K562 (cell line): ENCODE data around the gene MBNL2. TPM values are rescaled to one million over a fixed set of nuclear protein-coding genes. Genes with fewer than 3 reads are reported as not detected.

Experiments
- BRCA1 ChIP-seq, 2 experiments: fragments of 450-650 bp in 1 of 2; sonication (generic) in 1 of 2; formaldehyde crosslinking in 1 of 2; IDR thresholded peaks; 2 replicates each; pipeline versions ENCODE4 v1.5.0 to v1.6.1; 2017 to 2020; ENCODE audit warnings: mild to moderate bottlenecking in 1 of 2, missing genetic modification reagents in 1 of 2
- RREB1 ChIP-seq: fragments of 250-450 bp; sonication (Bioruptor Pico); IDR thresholded peaks from 2 replicates; pipeline ENCODE4 v1.4.0; 2020
- TRIM25 ChIP-seq: fragments of 450-650 bp; IDR thresholded peaks from 2 replicates; pipeline ENCODE4 v1.7.0; 2016; ENCODE audit warnings: borderline replicate concordance
- ZBTB1 ChIP-seq: sonication (generic); formaldehyde crosslinking; IDR thresholded peaks from 2 replicates; pipeline ENCODE4 v1.8.1; 2023; ENCODE audit warnings: missing genetic modification reagents, low read depth, mild to moderate bottlenecking, borderline replicate concordance
- ZBTB43 ChIP-seq: sonication (generic); formaldehyde crosslinking; IDR thresholded peaks from 2 replicates; pipeline ENCODE4 v1.8.0; 2023; ENCODE audit warnings: mild to moderate bottlenecking, missing genetic modification reagents
- ZNF518B ChIP-seq: fragments of 250-450 bp; sonication (Bioruptor Pico); IDR thresholded peaks from 2 replicates; pipeline ENCODE4 v1.5.0; 2021; ENCODE audit warnings: mild to moderate bottlenecking, moderate library complexity
- ZNF695 ChIP-seq: fragments of 450-650 bp; formaldehyde crosslinking; IDR thresholded peaks from 2 replicates; pipeline ENCODE4 v1.4.0; 2020; ENCODE audit warnings: mild to moderate bottlenecking, moderate library complexity
- ZNF699 ChIP-seq: fragments of 250-450 bp; sonication (Bioruptor Pico); IDR thresholded peaks from 2 replicates; pipeline ENCODE4 v1.8.0; 2021; ENCODE audit warnings: mild to moderate bottlenecking, moderate library complexity; ENCODE audit not compliant: insufficient replicate concordance
- polyA plus RNA-seq, 8 experiments: library from polyadenylated mRNA; depleted of rRNA in 4 of 8; stranded (reverse) in 5 of 8; unstranded in 3 of 8; fragments of >200 nt; fragmentation: Nextera tagmentation in 2 of 8; fragmentation: Illumina TruSeq in 1 of 8; extraction: Ambion mirVana in 2 of 8; extraction: Trizol in 1 of 8; gene quantifications; 2 replicates each; pipeline versions ENCODE4 v1.2.1 to v1.2.3, GENCODE V29; 2011 to 2014; ENCODE audit warnings: inconsistent platforms in 1 of 8, missing spikeins in 1 of 8
- total RNA-seq, 7 experiments: library from RNA; depleted of rRNA in 6 of 7; stranded (reverse); fragments of >200 nt in 6 of 7; fragmentation: Illumina TruSeq in 2 of 7; extraction: Trizol in 2 of 7; gene quantifications; 2 replicates each; pipeline versions ENCODE4 v1.2.1 to v1.2.3, GENCODE V29; 2011 to 2021; ENCODE audit warnings: low replicate concordance in 1 of 7

MBNL2 gene
- total and polyA plus RNA-seq, 9 of the 15 experiments (the other 6 are each of a cell fraction or from before 2014, with no cell fraction given), result 7.0 to 24.8 (median 13.8) TPM

GRCh38 chr13:97179501-97179900 lies 42.6 kb upstream of the MBNL2 start (continued):
- TF ChIP-seq ZBTB43 (CRISPR knock-in tag), result no peak
- TF ChIP-seq TRIM25, result no peak
- no peak for TF ChIP-seq RREB1
- no peak for TF ChIP-seq ZNF518B
- TF ChIP-seq ZNF695 (CRISPR knock-in tag), result no peak
- no peak for TF ChIP-seq ZBTB1 (CRISPR knock-in tag)
- TF ChIP-seq ZNF699 (CRISPR knock-in tag), result no peak
- TF ChIP-seq BRCA1 (IDR thresholded peaks at IDR 0.05), result no peak
- TF ChIP-seq BRCA1 (CRISPR knock-in tag; IDR thresholded peaks at IDR 0.05), result no peak
